NCI-H1417 (cell line): Measurements from ENCODE around the gene TMEM134.
"Not testable (repeated sequence)": the region's sequence is repeated elsewhere in the genome, so short reads cannot be mapped to it uniquely, and the experiment has no call there.

Source experiments
- DNase-seq, 3 experiments: peaks; one replicate each; lab custom pipeline; 2025; lab: John Stamatoyannopoulos, UW

TMEM134 gene

GRCh38 chr11:67438158-67438902 is 30.7 kb downstream of the TMEM134 start:
- DNase-seq = no peak

- no peak for DNase-seq
Observed at GRCh38 chr11:67437809-67438157, 31.3 kb downstream of the TMEM134 start.

- DNase-seq = no peak
Observed at GRCh38 chr11:67437082-67437808, 31.8 kb downstream of the TMEM134 start, which contains the start of gene PTPRCAP. PTPRCAP (minus strand) TSS chr11:67437682; CDS start chr11:67437619, 63 bp downstream.

- DNase-seq = no peak
Observed at GRCh38 chr11:67436459-67437081, 32.5 kb downstream of the TMEM134 start.

- DNase-seq = no peak
Observed at GRCh38 chr11:67435727-67436458, 33.2 kb downstream of the TMEM134 start.

- no peak for DNase-seq
Observed at GRCh38 chr11:67435031-67435726, 33.9 kb downstream of the TMEM134 start.

- DNase-seq = no peak
Observed at GRCh38 chr11:67434395-67434881, 34.6 kb downstream of the TMEM134 start.

- no peak for DNase-seq
Observed at GRCh38 chr11:67433536-67434394, 35.3 kb downstream of the TMEM134 start.

GRCh38 chr11:67432655-67433349 is 36.2 kb downstream of the TMEM134 start:
- no peak for DNase-seq

- no peak for DNase-seq
Observed at GRCh38 chr11:67431346-67432249, 37.5 kb downstream of the TMEM134 start.

GRCh38 chr11:67429722-67430121 is 39.3 kb downstream of the TMEM134 start:
- DNase-seq = no peak

- no peak for DNase-seq
Observed at GRCh38 chr11:67429038-67429668, 39.9 kb downstream of the TMEM134 start.

GRCh38 chr11:67428052-67429001 is 40.7 kb downstream of the TMEM134 start, which contains the start of gene RPS6KB2:
RPS6KB2 (plus strand) TSS chr11:67428494; CDS start chr11:67428546, 52 bp downstream.
- peak; percentile 97 to 99 (median 97) for DNase-seq

- DNase-seq = not testable (repeated sequence)
Observed at GRCh38 chr11:67427364-67427859, 41.6 kb downstream of the TMEM134 start.

GRCh38 chr11:67423891-67424613 is 45.0 kb downstream of the TMEM134 start:
- no peak for DNase-seq

- DNase-seq = no peak
Observed at GRCh38 chr11:67423466-67423865, 45.6 kb downstream of the TMEM134 start.
